Measurements from ENCODE around the gene IRF8.
"Not testable (repeated sequence)": the region's sequence is repeated elsewhere in the genome, so short reads cannot be mapped to it uniquely, and the experiment has no call there.

Gene IRF8

DNA sequence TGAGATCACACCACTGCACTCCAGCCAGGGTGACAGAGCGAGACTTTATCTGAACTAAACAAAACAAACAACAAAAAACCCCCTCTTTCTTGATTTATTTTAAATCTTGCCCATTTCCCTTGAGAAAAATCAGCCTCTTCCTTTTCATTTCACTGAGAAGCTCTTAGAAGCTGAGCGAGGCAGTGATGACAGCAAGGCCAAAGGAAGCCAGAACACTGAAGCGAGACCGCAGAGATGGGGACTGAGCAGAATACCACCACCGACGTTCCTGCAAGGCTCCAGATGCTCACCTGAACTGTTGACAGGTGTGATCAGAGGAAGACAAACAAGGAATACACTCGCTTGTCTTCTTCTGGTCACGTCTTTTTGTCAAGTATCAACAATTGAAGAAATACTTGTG, 30.5 kb upstream of the IRF8 start:
- peak; percentile 34 for DNase-seq (ENCODE audit: low spot score)

DNA sequence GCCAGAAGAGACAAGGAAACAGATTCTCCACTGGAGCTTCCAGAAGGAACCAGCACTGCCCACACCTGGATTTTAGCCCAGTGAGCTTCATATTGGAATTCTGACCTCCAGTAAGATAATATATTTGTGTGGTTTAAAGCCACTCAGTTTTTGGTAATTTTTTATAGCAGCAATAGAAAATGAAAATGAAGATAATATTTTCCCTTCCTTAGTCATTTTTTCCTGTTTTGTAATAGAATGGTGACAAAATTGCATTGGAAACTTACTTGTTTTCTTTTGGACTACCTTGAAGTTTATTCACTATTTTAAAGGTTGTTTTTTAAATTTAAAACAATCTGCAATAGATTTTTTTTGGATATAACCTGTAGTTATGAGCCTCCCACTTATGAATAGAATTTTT, 29.8 kb upstream of the IRF8 start:
- no peak for DNase-seq (ENCODE audit: low spot score)

DNA sequence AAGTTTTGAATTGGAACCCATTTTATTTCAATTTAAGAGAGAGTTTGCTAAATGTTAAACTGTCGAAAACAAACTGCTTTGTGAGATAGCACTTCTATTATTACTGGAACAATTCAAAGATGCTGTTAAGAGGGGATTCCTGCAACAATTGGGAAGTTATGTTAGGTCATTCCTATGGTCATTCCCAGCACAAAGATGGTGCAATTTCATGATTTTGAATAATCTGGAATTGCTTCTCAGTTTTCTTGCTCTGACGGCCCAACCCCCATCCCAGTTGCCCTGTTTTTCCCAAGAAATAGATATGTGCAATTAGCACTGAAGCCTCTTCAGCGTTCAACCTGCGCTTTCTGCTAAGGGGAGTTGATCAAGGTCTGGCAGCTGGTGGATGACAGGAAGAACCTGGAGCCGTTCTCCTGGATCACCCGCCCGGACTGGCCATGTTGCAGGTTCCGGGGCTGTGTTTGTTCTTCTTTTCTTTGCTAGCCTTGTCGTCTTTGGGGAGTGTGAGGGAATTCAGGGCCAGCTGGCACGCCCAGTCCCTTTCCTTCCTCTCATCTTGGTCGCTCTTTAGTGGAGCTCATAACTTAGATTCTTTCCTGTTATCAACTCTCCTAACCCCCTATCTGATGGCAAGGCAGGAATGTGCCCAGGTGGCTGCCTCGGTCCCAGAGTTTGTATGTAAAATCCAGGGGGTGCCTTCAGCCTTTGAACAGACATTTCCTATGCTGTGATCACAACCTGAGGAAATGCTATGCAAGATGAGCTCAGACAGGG, 29.0 kb upstream of the IRF8 start:
- DNase-seq (ENCODE audit: low spot score), result no peak

DNA sequence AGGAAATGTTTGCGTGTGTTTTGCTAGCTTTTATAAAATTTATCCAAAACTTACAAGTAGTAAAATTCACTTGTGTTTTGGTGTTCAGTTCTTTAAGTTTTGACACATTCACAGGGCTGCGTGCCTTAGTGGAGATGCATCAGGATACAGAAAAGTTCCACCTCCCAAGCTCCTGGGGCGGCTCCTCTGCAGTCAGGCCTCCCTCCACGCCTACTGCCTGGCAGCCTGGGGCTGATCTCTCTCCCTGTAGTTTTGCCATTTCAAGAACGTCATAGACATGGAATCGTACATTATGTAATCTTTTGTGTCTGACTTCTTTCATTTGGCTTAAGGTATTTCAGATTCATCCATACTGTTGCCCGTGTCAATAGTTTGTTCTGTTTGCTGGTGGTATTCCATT, 27.2 kb upstream of the IRF8 start:
- no peak for DNase-seq (ENCODE audit: low spot score)

DNA sequence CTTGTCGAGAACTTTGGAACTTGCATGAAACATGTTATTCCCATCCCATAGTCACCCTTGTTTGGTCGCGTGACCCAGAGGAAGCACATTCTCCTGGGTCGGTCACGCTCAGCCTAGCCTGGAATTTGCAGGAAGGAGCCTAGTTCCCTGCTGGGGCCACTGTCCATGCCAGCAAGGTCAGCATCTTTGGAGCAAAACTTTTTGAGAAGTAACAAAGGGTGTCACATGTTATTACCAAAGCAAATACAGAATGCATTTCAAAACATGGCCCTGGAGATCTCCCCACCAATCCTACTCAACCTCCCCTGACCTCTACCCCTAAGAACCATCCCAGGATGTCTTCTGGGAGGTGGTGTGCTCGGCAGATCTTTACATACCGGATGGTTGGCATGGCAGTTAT, 26.2 kb upstream of the IRF8 start:
- no peak for DNase-seq (ENCODE audit: low spot score)

DNA sequence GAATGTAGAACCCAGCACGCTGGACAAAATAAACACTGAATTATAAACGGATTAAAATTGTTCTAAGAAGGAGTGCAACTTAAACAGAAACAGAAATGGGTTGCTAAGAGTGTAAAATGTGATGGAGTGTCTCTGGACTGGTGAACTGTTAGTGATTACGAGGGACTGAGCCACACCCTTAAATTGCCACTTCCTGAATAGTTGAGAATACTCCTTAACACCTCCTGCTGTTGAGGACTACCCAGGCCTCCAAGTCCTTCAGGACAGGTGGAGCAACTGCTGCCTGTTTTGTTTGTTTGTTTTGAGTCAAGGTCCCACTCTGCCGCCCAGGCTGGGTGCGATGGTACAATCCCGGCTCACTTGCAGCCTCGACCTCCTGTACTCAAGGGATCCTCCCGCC, 25.8 kb upstream of the IRF8 start:
- DNase-seq (ENCODE audit: low spot score), result no peak

DNA sequence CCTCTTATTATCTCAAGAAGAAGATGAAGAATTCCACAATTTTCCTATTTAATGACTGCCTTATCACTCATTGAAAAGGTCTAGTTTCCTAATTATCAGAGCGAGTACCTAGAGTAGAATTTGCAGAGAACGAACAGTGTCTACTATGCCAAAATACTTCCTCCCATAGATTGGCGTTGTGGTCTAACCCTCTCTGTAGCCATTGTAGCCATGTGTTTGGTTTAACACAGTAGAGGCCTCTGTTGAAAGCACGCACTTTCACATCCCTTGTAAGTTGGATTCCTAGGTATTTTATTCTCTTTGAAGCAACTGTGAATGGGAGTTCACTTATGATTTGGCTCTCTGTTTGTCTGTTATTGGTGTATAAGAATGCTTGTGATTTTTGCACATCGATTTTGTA, 24.9 kb upstream of the IRF8 start:
- DNase-seq (ENCODE audit: low spot score), result not testable (repeated sequence)

DNA sequence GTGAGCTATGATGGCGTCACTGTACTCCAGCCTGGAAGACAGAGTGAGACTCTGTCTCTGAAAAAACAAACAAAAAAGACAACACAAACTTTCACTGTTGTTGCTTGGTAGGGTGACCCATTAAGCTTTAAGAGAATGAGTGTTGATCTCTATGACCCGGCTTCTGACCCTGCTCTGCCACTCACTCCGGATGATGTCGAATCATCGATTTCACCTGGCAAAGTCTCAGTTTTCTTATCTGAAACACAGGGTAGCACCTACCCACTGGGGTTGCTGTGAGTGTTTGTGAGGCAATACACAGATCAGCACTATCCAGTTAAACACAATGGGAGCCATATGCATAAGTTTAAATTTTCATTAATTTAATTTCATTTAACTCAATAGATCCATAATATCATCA, 20.6 kb upstream of the IRF8 start:
- DNase-seq (ENCODE audit: low spot score), result no peak

DNA sequence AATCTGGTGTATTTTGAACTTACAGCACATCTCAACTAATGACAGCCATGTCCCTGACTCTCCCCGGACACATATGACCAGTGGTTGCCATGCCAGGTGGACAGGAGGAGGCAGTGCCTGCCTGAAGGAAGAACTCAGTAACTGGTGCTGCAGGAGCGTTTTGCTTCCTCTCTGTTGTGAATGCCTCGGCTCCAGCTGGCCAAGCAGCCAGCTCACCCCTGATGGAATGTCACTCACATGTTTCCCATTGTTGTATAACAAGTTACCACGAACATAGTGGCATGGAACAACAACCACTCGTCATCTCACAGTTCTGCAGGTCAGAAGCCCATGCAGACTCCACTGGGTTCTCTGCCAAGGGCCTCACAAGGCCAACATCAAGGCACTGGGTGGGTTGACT, 20.1 kb upstream of the IRF8 start:
- DNase-seq (ENCODE audit: low spot score), result no peak

- no peak for DNase-seq (ENCODE audit: low spot score)
Measured at GRCh38 chr16:85879549-85879948, 19.4 kb upstream of the IRF8 start.

GRCh38 chr16:85879975-85880831, 18.8 kb upstream of the IRF8 start:
- no peak for DNase-seq (ENCODE audit: low spot score)

GRCh38 chr16:85880861-85881260, 18.1 kb upstream of the IRF8 start:
- DNase-seq (ENCODE audit: low spot score), result no peak

- DNase-seq (ENCODE audit: low spot score), result no peak
Measured at GRCh38 chr16:85881436-85881835, 17.5 kb upstream of the IRF8 start.

DNA sequence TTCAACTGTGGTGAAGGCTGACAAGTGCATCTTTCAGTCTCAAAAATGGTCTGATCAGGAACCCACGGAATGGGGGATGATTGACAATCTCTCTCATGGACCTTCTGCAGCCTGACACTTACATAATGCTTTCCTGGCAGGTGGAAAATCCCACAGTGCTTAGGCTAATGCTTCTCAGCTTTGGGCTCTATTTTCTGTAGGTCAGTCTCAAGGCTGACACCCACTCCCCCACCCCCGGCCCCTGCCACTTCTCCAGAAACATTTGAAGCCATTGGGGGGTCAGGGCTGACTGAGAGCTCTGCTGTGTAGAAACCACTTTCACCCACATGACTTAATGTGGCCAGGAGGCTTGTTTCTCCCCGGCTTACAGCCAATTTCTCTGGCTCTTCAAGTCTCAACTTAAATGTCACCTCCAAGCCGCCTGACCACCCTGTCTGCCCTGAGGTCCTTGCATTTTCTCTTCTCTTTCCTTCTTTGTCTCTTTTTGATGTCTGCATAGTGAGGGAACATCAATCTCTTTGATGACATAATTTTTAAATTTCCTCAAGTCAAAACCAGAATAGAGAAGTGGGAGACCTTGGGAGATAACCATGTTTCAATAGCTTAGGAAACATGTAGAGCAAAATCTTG, 16.7 kb upstream of the IRF8 start:
- DNase-seq (ENCODE audit: low spot score), result no peak

GRCh38 chr16:85883813-85884212, 15.1 kb upstream of the IRF8 start:
- no peak for DNase-seq (ENCODE audit: low spot score)

DNA sequence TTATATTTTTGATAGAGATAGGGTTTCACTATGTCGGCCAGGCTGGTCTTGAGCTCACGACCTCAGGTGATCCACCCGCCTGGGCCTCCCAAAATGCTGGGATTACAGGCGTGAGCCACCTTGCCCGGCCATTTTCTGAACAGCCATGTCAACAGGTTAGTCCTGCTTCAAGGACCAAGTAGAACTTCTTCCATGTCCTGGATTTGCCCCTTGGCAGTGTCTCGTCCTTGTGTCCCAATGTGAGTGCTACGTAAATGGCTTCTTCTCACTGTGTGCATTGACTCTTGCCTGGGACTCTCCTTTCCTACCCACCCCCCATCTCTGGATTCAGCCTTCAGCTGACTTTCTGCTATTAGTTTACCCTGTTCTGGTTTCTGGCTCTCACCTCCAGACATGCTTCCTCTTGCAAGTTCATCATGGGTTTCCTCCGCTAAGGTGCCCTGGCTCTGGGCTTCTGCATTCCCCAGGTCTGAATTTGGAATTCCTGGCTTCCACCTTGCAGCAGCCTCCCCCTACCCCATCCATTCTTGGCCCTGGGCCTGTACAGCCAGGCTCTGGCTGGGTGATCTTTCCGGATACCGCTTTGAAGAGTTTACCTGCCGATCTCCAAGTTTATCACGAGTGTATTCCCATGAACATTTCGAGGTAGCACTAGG, 14.0 kb upstream of the IRF8 start:
- no peak for DNase-seq (ENCODE audit: low spot score)

- DNase-seq (ENCODE audit: low spot score), result no peak
Measured at GRCh38 chr16:85885537-85885936, 13.4 kb upstream of the IRF8 start.

- peak; percentile 73 for DNase-seq (ENCODE audit: low spot score)
Measured at GRCh38 chr16:85888405-85889331, 10.3 kb upstream of the IRF8 start.

DNA sequence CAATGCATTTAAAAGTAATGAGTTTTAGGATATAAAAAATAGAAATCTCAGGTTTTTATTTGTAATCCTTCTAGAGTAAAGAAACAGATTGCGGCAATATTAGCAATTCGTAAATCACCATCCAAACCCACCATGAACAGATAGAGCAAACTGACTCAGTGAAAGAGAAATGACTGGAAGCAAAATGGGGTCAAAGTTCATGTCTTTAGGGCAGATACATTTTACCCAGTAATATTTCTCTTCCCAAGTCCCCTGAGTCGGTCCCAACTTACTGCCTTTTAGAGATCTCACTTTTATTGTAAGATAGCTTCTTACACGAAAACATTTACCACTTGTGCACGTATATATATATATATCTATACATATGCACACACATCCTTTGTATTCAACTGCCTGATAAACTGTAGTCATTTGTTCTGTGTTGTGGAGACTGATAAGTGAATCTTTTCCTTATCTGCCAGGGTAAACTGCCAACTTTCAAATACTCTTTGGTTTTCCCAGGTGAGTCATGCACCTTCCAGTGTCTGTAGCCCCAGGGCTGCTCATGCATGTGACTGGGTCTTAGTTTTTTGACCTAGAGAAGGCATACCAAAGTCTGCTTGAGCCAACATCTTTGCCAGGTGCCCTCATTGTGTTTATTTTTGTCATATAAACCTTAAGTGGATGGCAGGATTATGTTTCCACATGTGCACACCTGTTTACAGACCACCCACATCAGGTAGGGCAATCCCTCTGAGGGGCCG, 7.8 kb upstream of the IRF8 start:
- no peak for DNase-seq (ENCODE audit: low spot score)

GRCh38 chr16:85891776-85892166, 7.2 kb upstream of the IRF8 start:
- DNase-seq (ENCODE audit: low spot score), result no peak

- no peak for DNase-seq (ENCODE audit: low spot score)
Measured at GRCh38 chr16:85892760-85893159, 6.2 kb upstream of the IRF8 start.

Data from germinal center (tissue), 1 donor.